SKM-1 (cell line): ENCODE data around the gene DSG3.

Experiments
- DNase-seq: peaks from one replicate; lab custom pipeline; 2025; ENCODE audit not compliant: unreplicated experiment; lab: John Stamatoyannopoulos, UW

DSG3 gene

GRCh38 chr18:31513189-31513935 is 65.8 kb downstream of the DSG3 start:
- DNase-seq: no peak

- DNase-seq: no peak
Observed at GRCh38 chr18:31516437-31516836, 68.9 kb downstream of the DSG3 start.

GRCh38 chr18:31526374-31526773 is 78.8 kb downstream of the DSG3 start:
- DNase-seq: no peak
